Ovary (tissue), 9 donors: ENCODE data around the gene FGD5. TPM values are rescaled to one million over a fixed set of nuclear protein-coding genes. Genes with fewer than 3 reads are reported as not detected.

Experiments used
- DNase-seq, 5 donors: peaks; one replicate each; pipeline ENCODE4 v3.0.0-alpha.2; 2019 to 2020
- H3K27ac ChIP-seq, 2 donors: fragments of 200-600 bp; one replicate each; pipeline versions ENCODE4 v1.5.1 to v1.8.0; 2019 to 2022
- H3K27me3 ChIP-seq: fragments of 200-600 bp; one replicate; pipeline ENCODE4 v1.8.0; 2022
- H3K36me3 ChIP-seq: fragments of 200-600 bp; sonication (generic); one replicate; pipeline ENCODE4 v1.5.1; 2019
- H3K4me1 ChIP-seq: one replicate; pipeline ENCODE4 v1.8.1; 2013; ENCODE audit warnings: mild to moderate bottlenecking, moderate library complexity; ENCODE audit not compliant: insufficient read depth
- H3K4me3 ChIP-seq: fragments of 200-600 bp; sonication (generic); one replicate; pipeline ENCODE4 v1.5.1; 2017
- H3K9me3 ChIP-seq, 2 donors: fragments of 200-600 bp in 1 of 2; sonication (generic) in 1 of 2; one replicate each; pipeline versions ENCODE4 v1.5.1 to v1.8.1; 2013 to 2019; ENCODE audit warnings: mild to moderate bottlenecking in 1 of 2, moderate library complexity in 1 of 2
- EP300 ChIP-seq: sonication (generic); formaldehyde crosslinking; IDR thresholded peaks from one replicate; pipeline ENCODE4 v1.6.1; 2017; ENCODE audit warnings: antibody characterized with exemption
- POLR2A ChIP-seq: fragments of 450-650 bp; IDR thresholded peaks from one replicate; pipeline ENCODE4 v1.6.1; 2017; ENCODE audit warnings: antibody characterized with exemption, mild to moderate bottlenecking, moderate library complexity
- WGBS, 3 donors: extraction: QIAGEN DNeasy Blood & Tissue Kit in 1 of 3; methylation state at CpG; one replicate each; pipeline versions ENCODE4 v1.1.5 to v1.1.7; 2013 to 2017; 5-methylcytosine and 5-hydroxymethylcytosine counted together
- intact Hi-C, 4 donors: fragments of 100-400 bp; cut with DNase I; formaldehyde crosslinking; loops; one replicate each; pipeline versions ENCODE4 v1.11.0 to v1.15.1; 2022 to 2023
- polyA plus RNA-seq, 2 donors: library from polyadenylated mRNA; stranded (reverse); fragments of 200-250 nt in 1 of 2; fragments of 350-450 nt in 1 of 2; fragmentation: Illumina TruSeq in 1 of 2; extraction: RNeasy Lipid Tissue Mini Kit (QIAGEN cat#74804) in 1 of 2; gene quantifications; one replicate each; pipeline ENCODE4 v1.2.3, GENCODE V29; 2013 to 2014
- total RNA-seq, 7 donors: library from RNA; depleted of rRNA in 2 of 7; stranded (reverse); fragments of >200 nt in 2 of 7; fragmentation: NEBNext Ultra II Directional in 3 of 7; extraction: Animal tissue kit (Norgen Biotek cat#: 25700) in 3 of 7; gene quantifications; one replicate each; pipeline versions ENCODE4 v1.1.0 to v1.2.4, GENCODE V29; 2016 to 2023
- TF ChIP-seq, protein P1 (sequence below), 3 donors: fragments of 450-650 bp in 2 of 3; fragments of 200-600 bp in 1 of 3; IDR thresholded peaks; one replicate each; pipeline versions ENCODE4 v1.5.1 to v1.8.0; 2016 to 2022; ENCODE audit warnings: antibody characterized with exemption in 3 of 3, mild to moderate bottlenecking in 1 of 3
- donor health status: DM: no; HTN: no; CAD: no; lungs with moderate emphysema.
- donor health status: DM: no; HTN: no; CAD: no.
- donor health status: Bipolar disorder and iron deficiency.
- donor health status: DM: yes; HTN: yes; CAD: no.
- donor health status: DM: no; HTN: no; CAD: no.
- donor health status: DM: yes; HTN: yes; CAD: no.

FGD5 gene
- total and polyA plus RNA-seq, 9 donors, result 5.1 to 38.3 (median 13.0) TPM

GRCh38 chr3:14883226-14883625 lies 64.5 kb downstream of the FGD5 start:
- Histone ChIP-seq H3K27ac (no peak overlapping the region), H3K4me3 (no peak overlapping the region), H3K36me3 (no peaks in the 10 kb centered on the region), H3K4me1 (peaks cover 3% of the 10 kb centered on the region), H3K9me3 (no peaks in the 10 kb centered on the region), H3K27me3 (no peaks in the 10 kb centered on the region)
- WGBS, 3 donors, result 91 to 95% (median 94%) methylated on average over 5 of the region's 5 CpGs
- intact Hi-C loops, result no loop called here
- no peak for DNase-seq
- TF ChIP-seq, protein P1, sequence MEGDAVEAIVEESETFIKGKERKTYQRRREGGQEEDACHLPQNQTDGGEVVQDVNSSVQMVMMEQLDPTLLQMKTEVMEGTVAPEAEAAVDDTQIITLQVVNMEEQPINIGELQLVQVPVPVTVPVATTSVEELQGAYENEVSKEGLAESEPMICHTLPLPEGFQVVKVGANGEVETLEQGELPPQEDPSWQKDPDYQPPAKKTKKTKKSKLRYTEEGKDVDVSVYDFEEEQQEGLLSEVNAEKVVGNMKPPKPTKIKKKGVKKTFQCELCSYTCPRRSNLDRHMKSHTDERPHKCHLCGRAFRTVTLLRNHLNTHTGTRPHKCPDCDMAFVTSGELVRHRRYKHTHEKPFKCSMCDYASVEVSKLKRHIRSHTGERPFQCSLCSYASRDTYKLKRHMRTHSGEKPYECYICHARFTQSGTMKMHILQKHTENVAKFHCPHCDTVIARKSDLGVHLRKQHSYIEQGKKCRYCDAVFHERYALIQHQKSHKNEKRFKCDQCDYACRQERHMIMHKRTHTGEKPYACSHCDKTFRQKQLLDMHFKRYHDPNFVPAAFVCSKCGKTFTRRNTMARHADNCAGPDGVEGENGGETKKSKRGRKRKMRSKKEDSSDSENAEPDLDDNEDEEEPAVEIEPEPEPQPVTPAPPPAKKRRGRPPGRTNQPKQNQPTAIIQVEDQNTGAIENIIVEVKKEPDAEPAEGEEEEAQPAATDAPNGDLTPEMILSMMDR (IDR thresholded peaks at IDR 0.05), result no peak
- TF ChIP-seq POLR2A, result no peak

GRCh38 chr3:14884665-14885064 lies 65.9 kb downstream of the FGD5 start:
- DNase-seq, result no peak
- H3K27ac ChIP-seq, result no peak overlapping the region
- H3K9me3 ChIP-seq, result no peaks in the 10 kb centered on the region
- no peaks in the 10 kb centered on the region for H3K4me1 ChIP-seq
- intact Hi-C loops, result no loop called here
- no peaks in the 10 kb centered on the region for H3K36me3 ChIP-seq
- no peak overlapping the region for H3K4me3 ChIP-seq
- no peak for TF ChIP-seq EP300
- TF ChIP-seq POLR2A, result no peak
- TF ChIP-seq, protein P1 (IDR thresholded peaks at IDR 0.05), result no peak
- no peaks in the 10 kb centered on the region for H3K27me3 ChIP-seq
- 82 to 89% (median 85%) methylated on average over 11 of the region's 11 CpGs for WGBS, 3 donors

DNA sequence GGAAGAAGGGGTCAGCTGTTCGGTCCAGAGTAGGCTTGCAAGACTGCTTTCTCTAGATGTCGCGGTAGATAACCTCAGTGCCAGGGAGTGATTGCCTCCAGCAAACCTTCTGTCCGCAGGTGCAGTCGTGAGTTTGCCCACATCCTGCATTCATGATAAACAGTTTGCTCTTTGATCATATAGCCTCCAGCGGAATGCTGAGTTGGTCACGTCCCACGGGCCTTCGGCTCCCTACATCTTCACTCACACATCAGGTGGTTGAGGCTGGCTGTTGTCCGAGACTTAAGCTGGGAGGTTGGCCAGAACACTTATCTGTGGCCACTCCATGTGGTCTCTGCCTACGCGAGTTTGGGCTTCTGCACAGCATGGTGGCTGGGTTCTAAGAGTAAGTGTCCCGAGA lies 66.5 kb downstream of the FGD5 start:
- intact Hi-C loops, result no loop called here
- TF ChIP-seq EP300, result no peak
- no peak for TF ChIP-seq POLR2A
- TF ChIP-seq, protein P1 (IDR thresholded peaks at IDR 0.05), result no peak

DNA sequence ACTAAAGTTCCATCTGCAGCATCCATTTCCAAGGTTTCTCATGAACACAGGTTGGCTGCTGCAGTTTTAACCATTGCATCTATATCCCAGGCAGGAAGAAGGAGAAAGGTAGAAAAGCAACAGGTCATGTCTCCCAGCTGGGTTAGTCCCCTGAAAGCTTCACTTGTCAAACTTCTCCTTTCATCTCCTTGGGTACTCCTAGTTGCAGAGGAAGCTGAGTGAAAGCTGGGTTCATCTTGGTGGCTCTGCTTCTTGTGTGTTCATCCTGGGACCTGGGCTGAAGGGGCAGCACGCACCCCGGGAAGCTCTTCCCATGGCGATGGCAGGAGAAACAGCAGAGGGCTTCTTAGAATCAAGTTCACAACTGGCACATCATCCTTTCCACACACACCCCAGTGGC lies 67.3 kb downstream of the FGD5 start:
- H3K9me3 ChIP-seq, result no peaks in the 10 kb centered on the region
- intact Hi-C loops, result no loop called here
- no peak overlapping the region for H3K27ac ChIP-seq
- 91 to 98% (median 98%) methylated on average over 3 of the region's 3 CpGs for WGBS, 3 donors
- no peak for TF ChIP-seq POLR2A
- no peak for TF ChIP-seq EP300
- TF ChIP-seq, protein P1 (IDR thresholded peaks at IDR 0.05), result no peak
- H3K27me3 ChIP-seq, result no peaks in the 10 kb centered on the region
- DNase-seq, result no peak
- H3K36me3 ChIP-seq, result no peaks in the 10 kb centered on the region
- no peak overlapping the region for H3K4me3 ChIP-seq
- H3K4me1 ChIP-seq, result no peaks in the 10 kb centered on the region

More for the DNA sequence above, 66.5 kb downstream of the FGD5 start:
- no peak overlapping the region for H3K27ac ChIP-seq
- no peaks in the 10 kb centered on the region for H3K9me3 ChIP-seq
- H3K4me1 ChIP-seq, result no peaks in the 10 kb centered on the region
- no peaks in the 10 kb centered on the region for H3K27me3 ChIP-seq
- no peak overlapping the region for H3K4me3 ChIP-seq
- H3K36me3 ChIP-seq, result no peaks in the 10 kb centered on the region
- WGBS, 3 donors, result 75 to 86% (median 79%) methylated on average over 13 of the region's 13 CpGs
- DNase-seq, result no peak

- 50 to 67% (median 60%) methylated on average over 7 of the region's 7 CpGs for WGBS, 3 donors
- H3K27me3 ChIP-seq, result no peaks in the 10 kb centered on the region
- H3K9me3 ChIP-seq, result no peaks in the 10 kb centered on the region
- H3K27ac ChIP-seq, result no peak overlapping the region
- TF ChIP-seq, protein P1 (IDR thresholded peaks at IDR 0.05), result no peak
- TF ChIP-seq EP300, result no peak
- no peak for TF ChIP-seq POLR2A
- DNase-seq, result no peak
- no peaks in the 10 kb centered on the region for H3K4me1 ChIP-seq
- H3K36me3 ChIP-seq, result no peaks in the 10 kb centered on the region
- no peak overlapping the region for H3K4me3 ChIP-seq
- intact Hi-C loops, result no loop called here
Measured at GRCh38 chr3:14889205-14889604, 70.4 kb downstream of the FGD5 start.
